Pancreas (tissue), 10 donors: ENCODE measurements around the gene MAP3K12. TPM values are rescaled to one million over a fixed set of nuclear protein-coding genes. Genes with fewer than 3 reads are reported as not detected.

Experiments used
- ATAC-seq, 4 donors: fragments of 200-7000 bp; cut with Tn5 transposase; one replicate each; pipeline versions ENCODE4 v1.8.0 to v1.9.1; 2020; ENCODE audit warnings: mild to moderate bottlenecking in 4 of 4, moderate library complexity in 4 of 4
- DNase-seq, 6 donors: peaks; one replicate each; pipeline ENCODE4 v3.0.0-alpha.2; 2020
- FAIRE-seq: peaks from 2 replicates; lab custom pipeline; 2012; peaks lifted over from hg19 to GRCh38; lab: Jason Lieb, UNC
- H3K27ac ChIP-seq, 4 donors: fragments of 200-600 bp; sonication (generic); 1 replicate in 3 of 4; 2 replicates in 1 of 4; pipeline versions ENCODE4 v1.5.0 to v1.8.0; 2020
- H3K27me3 ChIP-seq, 4 donors: fragments of 200-600 bp; one replicate each; pipeline ENCODE4 v1.8.0; 2021
- H3K36me3 ChIP-seq, 3 donors: fragments of 200-600 bp; sonication (generic) in 1 of 3; one replicate each; pipeline versions ENCODE4 v1.5.0 to v1.8.0; 2020 to 2021
- H3K4me1 ChIP-seq, 3 donors: fragments of 200-600 bp; one replicate each; pipeline ENCODE4 v1.8.0; 2021
- H3K4me3 ChIP-seq, 4 donors: fragments of 200-600 bp; sonication (generic) in 2 of 4; one replicate each; pipeline versions ENCODE4 v1.5.0 to v1.8.0; 2020 to 2021
- H3K9me3 ChIP-seq, 4 donors: fragments of 200-600 bp; one replicate each; pipeline ENCODE4 v1.8.0; 2021
- CTCF ChIP-seq, 4 donors: fragments of 200-600 bp; sonication (generic) in 3 of 4; IDR thresholded peaks; one replicate each; pipeline versions ENCODE4 v1.5.0 to v1.8.0; 2021; ENCODE audit warnings: antibody characterized with exemption in 4 of 4
- WGBS, 2 donors: extraction: QIAGEN DNeasy Blood & Tissue Kit; methylation state at CpG; one replicate each; pipeline ENCODE4 v1.1.7; 2013; 5-methylcytosine and 5-hydroxymethylcytosine counted together
- intact Hi-C, 3 donors: fragments of 100-400 bp; cut with DNase I; formaldehyde crosslinking; loops; one replicate each; pipeline versions ENCODE4 v1.11.1 to v1.14.2; 2022
- polyA plus RNA-seq, 2 donors: library from polyadenylated mRNA; stranded (reverse); fragments of 200-250 nt; gene quantifications; one replicate each; pipeline ENCODE4 v1.2.3, GENCODE V29; 2013
- total RNA-seq, 6 donors: library from RNA; stranded (reverse); fragmentation: NEBNext Ultra II Directional in 4 of 6; extraction: Animal tissue kit (Norgen Biotek cat#: 25700) in 4 of 6; gene quantifications; one replicate each; pipeline versions ENCODE4 v1.2.1 to v1.2.4, GENCODE V29; 2021 to 2023
- donor health status: healthy with polysubstance abuse.
- donor health status: DM: no; HTN: no; CAD: no; lungs with moderate emphysema.
- donor health status: DM: no; HTN: no; CAD: no.
- donor health status: control.
- donor health status: control.
- donor health status: Bipolar disorder and iron deficiency.
- donor health status: DM: yes; HTN: yes; CAD: no.
- donor health status: DM: no; HTN: no; CAD: no.
- donor health status: DM: no; HTN: no; CAD: no.
- donor health status: DM: yes; HTN: yes; CAD: no.

MAP3K12 gene
- total and polyA plus RNA-seq, 8 donors: 2.3 to 24.9 (median 4.7) TPM

GRCh38 chr12:53530920-53531319 lies 31.7 kb upstream of the MAP3K12 start:
- no peak for ATAC-seq
- peaks cover 0 to 2% (median 0%) of the 10 kb centered on the region in 3 donors for H3K4me1 ChIP-seq
- FAIRE-seq: no peak
- H3K27ac ChIP-seq: no peak overlapping the region
- TF ChIP-seq CTCF (IDR thresholded peaks at IDR 0.05): no peak
- intact Hi-C loops: no loop called here
- H3K36me3 ChIP-seq: peaks cover 3 to 64% (median 21%) of the 10 kb centered on the region in 3 donors
- 92 to 97% methylated on average over 4 of the region's 4 CpGs for WGBS, 2 donors
- no peaks in the 10 kb centered on the region for H3K27me3 ChIP-seq
- no peak overlapping the region for H3K4me3 ChIP-seq
- H3K9me3 ChIP-seq: no peaks in the 10 kb centered on the region
- DNase-seq: no peak

GRCh38 chr12:53530061-53530460 lies 30.8 kb upstream of the MAP3K12 start:
- Histone ChIP-seq H3K9me3 (no peaks in the 10 kb centered on the region), H3K27ac (no peak overlapping the region), H3K36me3 (peaks cover 3 to 57% (median 14%) of the 10 kb centered on the region in 3 donors), H3K4me1 (peaks cover 0 to 2% (median 0%) of the 10 kb centered on the region in 3 donors), H3K4me3 (no peak overlapping the region), H3K27me3 (no peaks in the 10 kb centered on the region)
- 82 to 93% methylated on average over 2 of the region's 2 CpGs for WGBS, 2 donors
- FAIRE-seq: no peak
- intact Hi-C loops: no loop called here
- TF ChIP-seq CTCF (IDR thresholded peaks at IDR 0.05): no peak
- DNase-seq: no peak
- ATAC-seq: no peak

- intact Hi-C loops: no loop called here
- H3K27ac ChIP-seq: no peak overlapping the region
- H3K4me3 ChIP-seq: no peak overlapping the region
- no peaks in the 10 kb centered on the region for H3K9me3 ChIP-seq
- DNase-seq (no peak), ATAC-seq (no peak), FAIRE-seq (no peak)
- no peaks in the 10 kb centered on the region for H3K27me3 ChIP-seq
- TF ChIP-seq CTCF (IDR thresholded peaks at IDR 0.05): no peak
- WGBS, 2 donors: 95 to 97% methylated on average over 13 of the region's 13 CpGs
- peaks cover 3 to 57% (median 18%) of the 10 kb centered on the region in 3 donors for H3K36me3 ChIP-seq
- no peaks in the 10 kb centered on the region for H3K4me1 ChIP-seq
Observed at GRCh38 chr12:53524476-53524875, 25.2 kb upstream of the MAP3K12 start.

GRCh38 chr12:53523131-53523530 lies 23.9 kb upstream of the MAP3K12 start:
- intact Hi-C loops: no loop called here
- TF ChIP-seq CTCF (IDR thresholded peaks at IDR 0.05): no peak
- FAIRE-seq: no peak

GRCh38 chr12:53518381-53518780 lies 19.1 kb upstream of the MAP3K12 start:
- Histone ChIP-seq H3K27me3 (no peaks in the 10 kb centered on the region), H3K27ac (no peak overlapping the region), H3K36me3 (peaks cover 7 to 73% (median 22%) of the 10 kb centered on the region in 3 donors), H3K4me1 (no peaks in the 10 kb centered on the region), H3K9me3 (no peaks in the 10 kb centered on the region), H3K4me3 (no peak overlapping the region)
- ATAC-seq (no peak), FAIRE-seq (no peak), DNase-seq (no peak)
- 78 to 80% methylated on average over 5 of the region's 5 CpGs for WGBS, 2 donors
- intact Hi-C loops: no loop called here
- no peak for TF ChIP-seq CTCF (IDR thresholded peaks at IDR 0.05)

More at GRCh38 chr12:53523131-53523530, 23.9 kb upstream of the MAP3K12 start:
- ATAC-seq (no peak), DNase-seq (no peak)
- Histone ChIP-seq H3K9me3 (no peaks in the 10 kb centered on the region), H3K4me1 (no peaks in the 10 kb centered on the region), H3K27ac (no peak overlapping the region), H3K4me3 (no peak overlapping the region), H3K27me3 (no peaks in the 10 kb centered on the region), H3K36me3 (peaks cover 3 to 52% (median 18%) of the 10 kb centered on the region in 3 donors)
- WGBS, 2 donors: 89 to 94% methylated on average over 3 of the region's 3 CpGs
